HG02678 (cell line): ENCODE measurements around the gene SLIT3.

Source experiments
- ATAC-seq: cut with Tn5 transposase; IDR thresholded peaks from one replicate; pipeline ENCODE4 v1.9.1; 2021; ENCODE audit warnings: mild to moderate bottlenecking, moderate library complexity; ENCODE audit not compliant: unreplicated experiment

The SLIT3 gene

GRCh38 chr5:168941901-168942300, 359.0 kb downstream of the SLIT3 start:
- no peak for ATAC-seq

- ATAC-seq: no peak
Measured at GRCh38 chr5:168940712-168941111, 360.2 kb downstream of the SLIT3 start.

GRCh38 chr5:168939887-168940544, 360.9 kb downstream of the SLIT3 start:
- ATAC-seq: no peak

GRCh38 chr5:168939156-168939800, 361.7 kb downstream of the SLIT3 start:
- no peak for ATAC-seq

- ATAC-seq: no peak
Measured at GRCh38 chr5:168936511-168936910, 364.4 kb downstream of the SLIT3 start.

GRCh38 chr5:168935183-168935582, 365.8 kb downstream of the SLIT3 start:
- ATAC-seq: no peak

GRCh38 chr5:168934169-168934568, 366.8 kb downstream of the SLIT3 start:
- no peak for ATAC-seq

- ATAC-seq: no peak
Measured at GRCh38 chr5:168932400-168933189, 368.3 kb downstream of the SLIT3 start.

GRCh38 chr5:168931638-168932345, 369.1 kb downstream of the SLIT3 start:
- ATAC-seq: no peak

GRCh38 chr5:168929656-168930055, 371.3 kb downstream of the SLIT3 start:
- no peak for ATAC-seq

- no peak for ATAC-seq
Measured at GRCh38 chr5:168925160-168925559, 375.8 kb downstream of the SLIT3 start.

GRCh38 chr5:168921147-168921866, 379.6 kb downstream of the SLIT3 start:
- no peak for ATAC-seq

- ATAC-seq: no peak
Measured at GRCh38 chr5:168920019-168920810, 380.7 kb downstream of the SLIT3 start.

- no peak for ATAC-seq
Measured at GRCh38 chr5:168917947-168918600, 382.9 kb downstream of the SLIT3 start.

GRCh38 chr5:168916852-168917251, 384.1 kb downstream of the SLIT3 start:
- no peak for ATAC-seq

GRCh38 chr5:168916266-168916665, 384.7 kb downstream of the SLIT3 start:
- ATAC-seq: no peak

GRCh38 chr5:168914491-168914890, 386.4 kb downstream of the SLIT3 start:
- ATAC-seq: no peak

GRCh38 chr5:168910874-168911273, 390.1 kb downstream of the SLIT3 start:
- ATAC-seq: no peak

- ATAC-seq: no peak
Measured at GRCh38 chr5:168908207-168908606, 392.7 kb downstream of the SLIT3 start.
